DND-41 (cell line): Measurements from ENCODE around the gene AP1B1.
"Not testable (repeated sequence)": the region's sequence is repeated elsewhere in the genome, so short reads cannot be mapped to it uniquely, and the experiment has no call there.

ENCODE experiments used
- ATAC-seq: fragments of 200-7000 bp; cut with Tn5 transposase; 3 replicates; pipeline ENCODE4 v1.9.1; 2021; ENCODE audit warnings: low read depth; ENCODE audit not compliant: insufficient read depth
- DNase-seq: peaks from one replicate; pipeline ENCODE4 v3.0.0-alpha.2; 2020
- H2AFZ ChIP-seq: 2 replicates; pipeline ENCODE4 v1.6.0; 2012; ENCODE audit warnings: low read depth, low read length
- H3K27ac ChIP-seq: 2 replicates; pipeline ENCODE4 v1.5.1; 2012; ENCODE audit warnings: low read length, inconsistent platforms
- H3K27me3 ChIP-seq: fragments of 200-600 bp; sonication (generic); 2 replicates; pipeline ENCODE4 v1.6.0; 2012; ENCODE audit warnings: low read length, mild to moderate bottlenecking, inconsistent platforms; ENCODE audit not compliant: insufficient read depth, poor library complexity
- H3K36me3 ChIP-seq: 2 replicates; pipeline ENCODE4 v1.5.1; 2012; ENCODE audit warnings: low read length, inconsistent platforms; ENCODE audit not compliant: insufficient read depth
- H3K4me1 ChIP-seq: 2 replicates; pipeline ENCODE4 v1.5.1; 2012; ENCODE audit warnings: mild to moderate bottlenecking, low read length; ENCODE audit not compliant: insufficient read depth
- H3K4me2 ChIP-seq: 2 replicates; pipeline ENCODE4 v1.6.0; 2012; ENCODE audit warnings: mild to moderate bottlenecking, moderate library complexity, low read length, inconsistent platforms; ENCODE audit not compliant: insufficient read depth
- H3K4me3 ChIP-seq, 2 experiments: fragments of 200-600 bp in 1 of 2; shearing (Covaris generic) in 1 of 2; 2 replicates each; pipeline ENCODE4 v1.5.1; 2012 to 2016; ENCODE audit warnings: inconsistent platforms in 2 of 2, low read length in 2 of 2, mild to moderate bottlenecking in 2 of 2, low read depth in 1 of 2, moderate library complexity in 1 of 2
- H3K79me2 ChIP-seq: 2 replicates; pipeline ENCODE4 v1.6.0; 2012; ENCODE audit warnings: low read length, inconsistent platforms; ENCODE audit not compliant: insufficient read depth
- H3K9ac ChIP-seq: 2 replicates; pipeline ENCODE4 v1.6.0; 2012; ENCODE audit warnings: low read depth, mild to moderate bottlenecking, inconsistent platforms, low read length, moderate library complexity
- H3K9me3 ChIP-seq: 2 replicates; pipeline ENCODE4 v1.5.1; 2012; ENCODE audit warnings: low read length, moderate library complexity, mild to moderate bottlenecking, inconsistent platforms; ENCODE audit not compliant: insufficient read depth, severe bottlenecking
- H4K20me1 ChIP-seq: 2 replicates; pipeline ENCODE4 v1.6.0; 2012; ENCODE audit warnings: low read length; ENCODE audit not compliant: insufficient read depth
- CTCF ChIP-seq: IDR thresholded peaks from 2 replicates; pipeline ENCODE4 v1.5.1; 2012; ENCODE audit warnings: borderline replicate concordance, low read length, moderate library complexity, mild to moderate bottlenecking; ENCODE audit not compliant: poor library complexity, severe bottlenecking; ENCODE audit errors: extremely low read depth
- EZH2 ChIP-seq: IDR thresholded peaks from 3 replicates; pipeline ENCODE4 v1.6.1; 2012; ENCODE audit warnings: borderline replicate concordance, low read depth, mild to moderate bottlenecking, moderate library complexity, low read length, inconsistent platforms; ENCODE audit not compliant: severe bottlenecking

Gene AP1B1

GRCh38 chr22:29348956-29349355 lies 39.4 kb downstream of the AP1B1 start:
- ATAC-seq (no peak), DNase-seq (no peak)
- H3K27me3 ChIP-seq: no peaks in the 10 kb centered on the region
- no peaks in the 10 kb centered on the region for H3K79me2 ChIP-seq
- no peaks in the 10 kb centered on the region for H3K4me1 ChIP-seq
- H2AFZ ChIP-seq: no peak overlapping the region
- TF ChIP-seq EZH2 (no peak), CTCF (no peak)
- H3K4me2 ChIP-seq: no peak overlapping the region
- no peak overlapping the region for H3K27ac ChIP-seq
- H3K36me3 ChIP-seq: peaks cover 86% of the 10 kb centered on the region
- no peak overlapping the region for H3K9ac ChIP-seq
- H4K20me1 ChIP-seq: 0 out of 2 replicates have a peak, but pooled peaks cover 3% of the 10 kb centered on the region
- no peaks in the 10 kb centered on the region for H3K9me3 ChIP-seq
- H3K4me3 ChIP-seq: no peak overlapping the region

- Histone ChIP-seq H3K9ac (no peak overlapping the region), H3K9me3 (no peaks in the 10 kb centered on the region), H3K27ac (no peak overlapping the region), H3K79me2 (no peaks in the 10 kb centered on the region), H3K27me3 (no peaks in the 10 kb centered on the region), H3K4me3 (no peak overlapping the region), H4K20me1 (peaks cover 5% of the 10 kb centered on the region; the same call in 1 of the 2 replicates), H2AFZ (no peak overlapping the region), H3K4me1 (no peaks in the 10 kb centered on the region), H3K4me2 (no peak overlapping the region), H3K36me3 (peaks cover 86% of the 10 kb centered on the region)
- no peak for DNase-seq
- TF ChIP-seq CTCF: no peak
- TF ChIP-seq EZH2: no peak
- ATAC-seq: no peak
Measured at GRCh38 chr22:29348041-29348440, 40.3 kb downstream of the AP1B1 start.

GRCh38 chr22:29346659-29347058 lies 41.7 kb downstream of the AP1B1 start:
- Histone ChIP-seq H3K4me2 (no peak overlapping the region), H3K4me1 (no peaks in the 10 kb centered on the region), H3K27me3 (no peaks in the 10 kb centered on the region), H3K79me2 (no peaks in the 10 kb centered on the region), H3K27ac (no peak overlapping the region), H3K9me3 (no peaks in the 10 kb centered on the region), H3K4me3 (no peak overlapping the region), H4K20me1 (peaks cover 6% of the 10 kb centered on the region; the same call in 1 of the 2 replicates), H3K36me3 (peaks cover 88% of the 10 kb centered on the region), H2AFZ (no peak overlapping the region), H3K9ac (no peak overlapping the region)
- no peak for DNase-seq
- no peak for ATAC-seq
- no peak for TF ChIP-seq EZH2
- no peak for TF ChIP-seq CTCF

- H4K20me1 ChIP-seq: peaks cover 8% of the 10 kb centered on the region; the same call in 1 of the 2 replicates
- peaks cover 88% of the 10 kb centered on the region for H3K36me3 ChIP-seq
- H3K79me2 ChIP-seq: no peaks in the 10 kb centered on the region
- no peak overlapping the region for H2AFZ ChIP-seq
- DNase-seq: no peak
- ATAC-seq: no peak
- no peak overlapping the region for H3K4me3 ChIP-seq
- no peak overlapping the region for H3K27ac ChIP-seq
- H3K9me3 ChIP-seq: no peaks in the 10 kb centered on the region
- H3K9ac ChIP-seq: no peak overlapping the region
- H3K4me1 ChIP-seq: no peaks in the 10 kb centered on the region
- no peak overlapping the region for H3K4me2 ChIP-seq
- no peak for TF ChIP-seq EZH2
- TF ChIP-seq CTCF: no peak
- no peaks in the 10 kb centered on the region for H3K27me3 ChIP-seq
Measured at GRCh38 chr22:29345932-29346331, 42.4 kb downstream of the AP1B1 start.

- not testable (repeated sequence) for H3K27me3 ChIP-seq, H3K27ac ChIP-seq, H4K20me1 ChIP-seq
Measured at GRCh38 chr22:29344889-29345288, 43.5 kb downstream of the AP1B1 start.

More at GRCh38 chr22:29344889-29345288, 43.5 kb downstream of the AP1B1 start:
- H3K9me3 ChIP-seq, DNase-seq, H3K9ac ChIP-seq, H3K4me2 ChIP-seq, H3K4me3 ChIP-seq, H3K4me1 ChIP-seq, H2AFZ ChIP-seq, H3K79me2 ChIP-seq, ATAC-seq: not testable (repeated sequence)
- H3K36me3 ChIP-seq: peaks cover 88% of the 10 kb centered on the region
